Measurements from ENCODE around the gene DENND5A. TPM values are rescaled to one million over a fixed set of nuclear protein-coding genes. Genes with fewer than 3 reads are reported as not detected.

DENND5A gene
- total RNA-seq, 2 experiments from 2014 or later = 4.0 to 10.5 TPM

DNA sequence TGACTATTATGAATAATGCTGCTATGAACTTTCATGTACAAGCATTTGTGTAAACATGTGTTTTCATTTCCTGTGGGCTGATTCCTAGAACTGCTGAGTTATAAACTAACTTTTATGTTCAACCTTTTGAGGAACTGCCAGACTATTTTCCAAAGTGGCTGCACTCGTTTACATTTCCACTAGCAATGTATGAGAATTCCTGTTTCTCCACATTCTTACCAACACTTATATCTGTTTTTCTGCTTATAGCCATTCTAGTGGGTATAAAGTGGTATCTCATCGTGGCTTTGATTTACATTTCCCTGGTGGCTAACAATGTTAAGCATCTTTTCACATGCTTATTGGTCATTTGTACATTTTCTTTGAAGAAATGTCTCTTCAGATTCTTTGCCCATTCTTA lies 138.5 kb downstream of the DENND5A start:
- no peaks in the 10 kb centered on the region for H4K20me1 ChIP-seq (ENCODE audit: insufficient read depth, low read length)
- intact Hi-C loops (cut with micrococcal nuclease; ENCODE audit: unreplicated experiment) = no loop called here
- no peaks in the 10 kb centered on the region for H3K9me3 ChIP-seq (ENCODE audit: low read length)
- POLR2A ChIA-PET = no interaction called here
- H2AFZ ChIP-seq (ENCODE audit: low read length) = no peak overlapping the region
- TF ChIP-seq EZH2phosphoT487 (IDR thresholded peaks at IDR 0.05; ENCODE audit: borderline replicate concordance, low read depth, low read length) = no peak
- no peak for TF ChIP-seq CTCF (conservative IDR thresholded peaks at IDR 0.05; ENCODE audit: low read length)
- no peak overlapping the region for H3K27ac ChIP-seq (ENCODE audit: low read depth, low read length, poor library complexity, severe bottlenecking)
- CTCF ChIA-PET (ENCODE audit: unreplicated experiment) = no interaction called here
- no peaks in the 10 kb centered on the region for H3K79me2 ChIP-seq (ENCODE audit: insufficient read depth, low read depth, low read length)
- BruUV-seq (replicated peaks) = no TSS peak
- H3K4me3 ChIP-seq (ENCODE audit: low read depth, low read length, poor library complexity, severe bottlenecking) = no peak overlapping the region
- no peak for DNase-seq (ENCODE audit: low spot score)
- H3K36me3 ChIP-seq (ENCODE audit: insufficient read depth, low read length) = no peaks in the 10 kb centered on the region
- H3K4me2 ChIP-seq (ENCODE audit: low read length) = no peak overlapping the region
- H3K4me1 ChIP-seq (ENCODE audit: insufficient read depth, low read length, poor library complexity, severe bottlenecking) = no peaks in the 10 kb centered on the region
- no peaks in the 10 kb centered on the region for H3K9me2 ChIP-seq (ENCODE audit: insufficient read depth, low read length)

- no peaks in the 10 kb centered on the region for H3K9me3 ChIP-seq (ENCODE audit: low read length)
- no peak overlapping the region for H3K4me3 ChIP-seq (ENCODE audit: low read depth, low read length, poor library complexity, severe bottlenecking)
- ChIA-PET POLR2A (interaction anchor here (0.7 kb wide), 1 partner anchor 10 kb away, joined by 5 read pairs; no protein-coding TSS in a partner anchor), CTCF (ENCODE audit: unreplicated experiment) (no interaction called here)
- H3K4me1 ChIP-seq (ENCODE audit: insufficient read depth, low read length, poor library complexity, severe bottlenecking) = no peaks in the 10 kb centered on the region
- no TSS peak for BruUV-seq (replicated peaks)
- H3K79me2 ChIP-seq (ENCODE audit: insufficient read depth, low read depth, low read length) = no peaks in the 10 kb centered on the region
- no peaks in the 10 kb centered on the region for H3K36me3 ChIP-seq (ENCODE audit: insufficient read depth, low read length)
- no peaks in the 10 kb centered on the region for H3K9me2 ChIP-seq (ENCODE audit: insufficient read depth, low read length)
- H3K27ac ChIP-seq (ENCODE audit: low read depth, low read length, poor library complexity, severe bottlenecking) = no peak overlapping the region
- TF ChIP-seq EZH2phosphoT487 (IDR thresholded peaks at IDR 0.05; ENCODE audit: borderline replicate concordance, low read depth, low read length) (no peak), CTCF (conservative IDR thresholded peaks at IDR 0.05; ENCODE audit: low read length) (no peak)
- H4K20me1 ChIP-seq (ENCODE audit: insufficient read depth, low read length) = no peaks in the 10 kb centered on the region
- intact Hi-C loops (cut with micrococcal nuclease; ENCODE audit: unreplicated experiment) = no loop called here
- no peak overlapping the region for H2AFZ ChIP-seq (ENCODE audit: low read length)
- H3K4me2 ChIP-seq (ENCODE audit: low read length) = no peak overlapping the region
- DNase-seq (ENCODE audit: low spot score) = no peak
Observed at GRCh38 chr11:9125185-9125886, 139.8 kb downstream of the DENND5A start.

GRCh38 chr11:9123595-9124304 lies 141.4 kb downstream of the DENND5A start:
- Histone ChIP-seq H4K20me1 (ENCODE audit: insufficient read depth, low read length) (no peaks in the 10 kb centered on the region), H3K79me2 (ENCODE audit: insufficient read depth, low read depth, low read length) (no peaks in the 10 kb centered on the region), H3K9me2 (ENCODE audit: insufficient read depth, low read length) (no peaks in the 10 kb centered on the region), H3K36me3 (ENCODE audit: insufficient read depth, low read length) (no peaks in the 10 kb centered on the region), H3K4me2 (ENCODE audit: low read length) (no peak overlapping the region), H2AFZ (ENCODE audit: low read length) (no peak overlapping the region), H3K9me3 (ENCODE audit: low read length) (no peaks in the 10 kb centered on the region), H3K27ac (ENCODE audit: low read depth, low read length, poor library complexity, severe bottlenecking) (no peak overlapping the region), H3K4me3 (ENCODE audit: low read depth, low read length, poor library complexity, severe bottlenecking) (no peak overlapping the region), H3K4me1 (ENCODE audit: insufficient read depth, low read length, poor library complexity, severe bottlenecking) (no peaks in the 10 kb centered on the region)
- DNase-seq (ENCODE audit: low spot score) = no peak
- intact Hi-C loops (cut with micrococcal nuclease; ENCODE audit: unreplicated experiment) = no loop called here
- ChIA-PET CTCF (ENCODE audit: unreplicated experiment) (no interaction called here), POLR2A (interaction anchor here (0.9 kb wide), 1 partner anchor 13 kb away, joined by 3 read pairs; no protein-coding TSS in a partner anchor)
- TF ChIP-seq EZH2phosphoT487 (IDR thresholded peaks at IDR 0.05; ENCODE audit: borderline replicate concordance, low read depth, low read length) (no peak), CTCF (conservative IDR thresholded peaks at IDR 0.05; ENCODE audit: low read length) (no peak)
- BruUV-seq (replicated peaks) = no TSS peak
